Mesothelial cell of epicardium (in vitro differentiated cells): Measurements from ENCODE around the gene ENTPD8. TPM values are rescaled to one million over a fixed set of nuclear protein-coding genes. Genes with fewer than 3 reads are reported as not detected.
A peak's percentile ranks its signal among the peaks of the same experiment; 100 is the strongest.

Experiments used
- DNase-seq, 2 experiments: peaks; one replicate each; pipeline ENCODE4 v3.0.0; 2021; ENCODE audit warnings: low spot score in 2 of 2; ENCODE audit not compliant: unreplicated experiment in 2 of 2
- H3K27ac Mint-ChIP-seq: 2 replicates; pipeline ENCODE4 v1.8.0; 2021; ENCODE audit warnings: mixed read lengths
- H3K27me3 Mint-ChIP-seq: 2 replicates; pipeline ENCODE4 v1.8.0; 2021; ENCODE audit warnings: low read depth, mixed read lengths
- H3K36me3 Mint-ChIP-seq: 2 replicates; pipeline ENCODE4 v1.8.0; 2021; ENCODE audit warnings: mixed read lengths
- H3K4me1 Mint-ChIP-seq: 2 replicates; pipeline ENCODE4 v1.8.0; 2021; ENCODE audit warnings: mixed read lengths
- H3K4me3 Mint-ChIP-seq: 2 replicates; pipeline ENCODE4 v1.8.0; 2021; ENCODE audit warnings: mild to moderate bottlenecking, moderate library complexity, mixed read lengths
- H3K9me3 Mint-ChIP-seq: 2 replicates; pipeline ENCODE4 v1.8.0; 2021; ENCODE audit warnings: mixed read lengths
- CTCF ChIP-seq: fragments of 200-600 bp; sonication (generic); IDR thresholded peaks from one replicate; pipeline ENCODE4 v1.5.0; 2021; ENCODE audit warnings: antibody characterized with exemption; ENCODE audit not compliant: unreplicated experiment
- total RNA-seq: library from RNA; stranded (reverse); gene quantifications from 3 replicates; pipeline ENCODE4 v1.2.1, GENCODE V29; 2021

Gene ENTPD8
- total RNA-seq, 1 donor from 2014 or later, result 1.4 TPM

GRCh38 chr9:137445930-137446431 is 4.8 kb upstream of the ENTPD8 start:
- Mint-ChIP-seq H3K4me1 (peaks cover 7% of the 10 kb centered on the region), H3K9me3 (no peaks in the 10 kb centered on the region), H3K4me3 (no peak overlapping the region)

GRCh38 chr9:137445275-137445807 is 4.2 kb upstream of the ENTPD8 start:
- TF ChIP-seq CTCF, result peak; percentile 89
- peak in 1 of 2 experiments; percentile 85 for DNase-seq
- no peak overlapping the region for H3K27ac Mint-ChIP-seq

More at GRCh38 chr9:137445930-137446431, 4.8 kb upstream of the ENTPD8 start:
- no peak for DNase-seq
- Mint-ChIP-seq H3K27me3 (peaks cover 8% of the 10 kb centered on the region), H3K36me3 (peaks cover 3% of the 10 kb centered on the region), H3K27ac (no peak overlapping the region)
- no peak for TF ChIP-seq CTCF

GRCh38 chr9:137444106-137444790 is 3.1 kb upstream of the ENTPD8 start:
- H3K27ac Mint-ChIP-seq, result no peak overlapping the region

More at GRCh38 chr9:137445275-137445807, 4.2 kb upstream of the ENTPD8 start:
- peaks cover 8% of the 10 kb centered on the region for H3K27me3 Mint-ChIP-seq
- no peaks in the 10 kb centered on the region for H3K9me3 Mint-ChIP-seq
- no peak overlapping the region for H3K4me3 Mint-ChIP-seq
- H3K4me1 Mint-ChIP-seq, result peaks cover 7% of the 10 kb centered on the region
- peaks cover 3% of the 10 kb centered on the region for H3K36me3 Mint-ChIP-seq

GRCh38 chr9:137441935-137442321 is 771 bp upstream of the ENTPD8 start:
- H3K4me3 Mint-ChIP-seq, result peak overlapping the region; percentile 66
- H3K27me3 Mint-ChIP-seq, result peaks cover 8% of the 10 kb centered on the region
- DNase-seq, result no peak
- TF ChIP-seq CTCF, result no peak
- H3K36me3 Mint-ChIP-seq, result no peaks in the 10 kb centered on the region
- H3K27ac Mint-ChIP-seq, result no peak overlapping the region
- no peaks in the 10 kb centered on the region for H3K9me3 Mint-ChIP-seq
- peaks cover 7% of the 10 kb centered on the region for H3K4me1 Mint-ChIP-seq

More at GRCh38 chr9:137444106-137444790, 3.1 kb upstream of the ENTPD8 start:
- Mint-ChIP-seq H3K4me1 (peaks cover 7% of the 10 kb centered on the region), H3K36me3 (peaks cover 3% of the 10 kb centered on the region), H3K27me3 (peaks cover 8% of the 10 kb centered on the region), H3K4me3 (no peak overlapping the region), H3K9me3 (no peaks in the 10 kb centered on the region)
- no peak for TF ChIP-seq CTCF
- DNase-seq, result no peak

- peak overlapping the region; percentile 31 for H3K4me3 Mint-ChIP-seq
- H3K9me3 Mint-ChIP-seq, result no peaks in the 10 kb centered on the region
- H3K27me3 Mint-ChIP-seq, result peaks cover 6% of the 10 kb centered on the region
- no peaks in the 10 kb centered on the region for H3K36me3 Mint-ChIP-seq
- no peak overlapping the region for H3K27ac Mint-ChIP-seq
- peak in 1 of 2 experiments; percentile 17 for DNase-seq
- TF ChIP-seq CTCF, result no peak
- peaks cover 3% of the 10 kb centered on the region for H3K4me1 Mint-ChIP-seq
Observed at GRCh38 chr9:137439158-137439714, 1.9 kb downstream of the ENTPD8 start.
